H1 (cell line): ENCODE results near the gene MS4A3. TPM values are rescaled to one million over a fixed set of nuclear protein-coding genes. Genes with fewer than 3 reads are reported as not detected.

Experiments
- CBX5 ChIP-seq: fragments of 300-800, 300-1000 bp; sonication (generic); IDR thresholded peaks from 2 replicates; pipeline ENCODE4 v1.7.1; 2016; ENCODE audit warnings: antibody characterized with exemption, low read length, low read depth
- HDAC6 ChIP-seq: IDR thresholded peaks from one replicate; pipeline ENCODE4 v1.7.1; 2012; ENCODE audit warnings: low read depth, mild to moderate bottlenecking, inconsistent platforms, low read length, moderate library complexity
- TAF1 ChIP-seq: IDR thresholded peaks from 2 replicates; pipeline ENCODE4 v1.6.1; 2011; ENCODE audit warnings: mild to moderate bottlenecking, low read depth, low read length
- YY1 ChIP-seq: IDR thresholded peaks from 2 replicates; pipeline ENCODE4 v1.6.1; 2011; ENCODE audit warnings: low read depth, mild to moderate bottlenecking, low read length
- polyA plus RNA-seq, 7 experiments: library from polyadenylated mRNA; depleted of rRNA in 3 of 7; stranded (reverse) in 5 of 7; unstranded in 2 of 7; fragments of >200 nt in 5 of 7; fragments of 200-250 nt in 2 of 7; gene quantifications; 1 replicate in 5 of 7; 2 replicates in 1 of 7; 4 replicates in 1 of 7; pipeline versions ENCODE4 v1.2.1 to v1.2.3, GENCODE V29; 2011 to 2013; ENCODE audit warnings: missing spikeins in 2 of 7, mixed read lengths in 2 of 7
- total RNA-seq: library from RNA; stranded (reverse); fragmentation: NEBNext Ultra II Directional; extraction: Animal tissue kit (Norgen Biotek cat#: 25700); gene quantifications from 2 replicates; pipeline ENCODE4 v1.2.1, GENCODE V29; 2021

The MS4A3 gene
- total and polyA plus RNA-seq, 2 of the 8 experiments (the other 6 are each of a cell fraction or from before 2014, with no cell fraction given), result not detected

- TF ChIP-seq YY1 (no peak), CBX5 (no peak), TAF1 (no peak), HDAC6 (no peak)
Observed at GRCh38 chr11:60088364-60088763, 31.9 kb downstream of the MS4A3 start, which contains the start of gene MS4A2 (continued).
